Osteoblast (primary cell): ENCODE measurements around the gene GAD1. TPM values are rescaled to one million over a fixed set of nuclear protein-coding genes. Genes with fewer than 3 reads are reported as not detected.
A peak's percentile ranks its signal among the peaks of the same experiment; 100 is the strongest.

Experiments
- DNase-seq: peaks from one replicate; pipeline ENCODE4 v3.0.0; 2011; ENCODE audit warnings: low spot score, mixed read lengths; ENCODE audit not compliant: insufficient read length; ENCODE audit errors: missing footprints
- H2AFZ ChIP-seq: 2 replicates; pipeline ENCODE4 v1.6.0; 2011; ENCODE audit warnings: mild to moderate bottlenecking, low read length
- H3K27ac ChIP-seq: 2 replicates; pipeline ENCODE4 v1.5.1; 2011; ENCODE audit warnings: mild to moderate bottlenecking, low read depth, low read length, moderate library complexity
- H3K27me3 ChIP-seq: 2 replicates; pipeline ENCODE4 v1.6.0; 2012; ENCODE audit warnings: mild to moderate bottlenecking, control low read depth, inconsistent platforms, low read length, moderate library complexity; ENCODE audit not compliant: insufficient read depth
- H3K36me3 ChIP-seq: 2 replicates; pipeline ENCODE4 v1.5.1; 2011; ENCODE audit warnings: mild to moderate bottlenecking, low read length, control low read depth, moderate library complexity; ENCODE audit not compliant: insufficient read depth
- H3K4me1 ChIP-seq: 2 replicates; pipeline ENCODE4 v1.5.1; 2011; ENCODE audit warnings: mild to moderate bottlenecking, low read length, control low read depth, moderate library complexity; ENCODE audit not compliant: insufficient read depth
- H3K4me2 ChIP-seq: 2 replicates; pipeline ENCODE4 v1.6.0; 2011; ENCODE audit warnings: mild to moderate bottlenecking, low read length; ENCODE audit not compliant: insufficient read depth
- H3K4me3 ChIP-seq: fragments of 200-600 bp; sonication (generic); 3 replicates; pipeline ENCODE4 v1.5.1; 2012; ENCODE audit warnings: mild to moderate bottlenecking, low read length, inconsistent platforms; ENCODE audit not compliant: insufficient read depth
- H3K79me2 ChIP-seq: 2 replicates; pipeline ENCODE4 v1.6.0; 2012; ENCODE audit warnings: mild to moderate bottlenecking, low read length, control low read depth, inconsistent platforms; ENCODE audit not compliant: insufficient read depth
- H3K9me3 ChIP-seq: 2 replicates; pipeline ENCODE4 v1.5.1; 2011; ENCODE audit warnings: low read depth, low read length, control low read depth
- H4K20me1 ChIP-seq: 2 replicates; pipeline ENCODE4 v1.6.0; 2012; ENCODE audit warnings: mild to moderate bottlenecking, low read length, control low read depth; ENCODE audit not compliant: insufficient read depth
- CTCF ChIP-seq: IDR thresholded peaks from 2 replicates; pipeline ENCODE4 v1.5.1; 2011; ENCODE audit warnings: mild to moderate bottlenecking, low read depth, low read length, moderate library complexity; ENCODE audit errors: extremely low read depth
- total RNA-seq: library from RNA; depleted of rRNA; stranded (reverse); fragments of >200 nt; gene quantifications from 2 replicates; pipeline ENCODE4 v1.2.3, GENCODE V29; 2012

Gene GAD1
- total RNA-seq, 1 donor, result 0.36 TPM

DNA sequence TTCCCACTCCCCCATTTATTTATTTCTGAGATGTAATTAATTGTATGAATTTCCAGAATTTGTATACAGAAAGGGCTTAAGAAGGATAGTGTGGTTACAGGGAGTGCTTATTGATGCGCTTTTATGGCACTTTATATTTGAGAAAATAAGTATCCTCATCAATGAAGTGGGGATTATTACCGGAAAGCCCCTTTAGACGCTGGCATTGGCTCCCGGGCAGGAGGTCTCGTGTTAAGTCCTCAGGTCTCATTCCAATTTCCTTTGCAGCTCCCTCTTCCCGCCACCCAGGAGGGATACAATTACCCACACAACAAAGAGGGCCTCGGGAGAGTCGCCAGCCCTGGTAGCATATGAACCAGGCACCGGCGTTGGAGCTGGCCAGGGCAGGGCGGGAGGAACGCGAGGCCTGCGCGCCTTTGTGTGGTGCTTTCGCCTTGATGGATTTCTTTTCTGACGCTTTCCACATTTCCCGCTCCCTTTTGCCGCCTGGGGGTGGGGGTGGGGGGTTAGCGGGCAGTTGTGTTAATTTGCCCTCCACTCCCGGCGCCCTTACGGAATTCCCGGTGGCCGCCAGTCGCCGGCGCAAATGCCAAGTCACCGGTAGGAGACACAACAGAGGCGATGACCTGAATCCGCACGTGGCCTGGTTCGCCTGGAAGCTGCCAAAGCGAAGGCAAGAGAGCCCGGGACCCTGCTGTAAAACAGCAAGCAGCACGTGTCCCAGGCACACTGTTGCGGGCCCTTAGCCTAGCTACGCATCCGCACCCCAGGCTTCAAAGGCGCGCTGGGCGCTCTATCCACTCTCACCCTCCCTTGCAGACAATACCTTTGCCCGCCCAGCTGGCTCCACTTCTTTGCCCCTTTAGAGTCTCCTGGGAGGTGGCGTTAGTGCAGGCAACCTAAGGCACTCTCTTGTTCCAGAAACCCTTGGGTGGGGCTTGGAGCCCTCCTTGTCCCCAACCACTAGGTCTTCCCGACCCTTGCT, 3.3 kb downstream of the GAD1 start:
- no peak overlapping the region for H3K27ac ChIP-seq
- H3K4me2 ChIP-seq, result no peak overlapping the region
- no peaks in the 10 kb centered on the region for H3K4me1 ChIP-seq
- no peak overlapping the region for H3K4me3 ChIP-seq
- H3K9me3 ChIP-seq, result no peaks in the 10 kb centered on the region
- peak; percentile 76 for DNase-seq
- no peak overlapping the region for H2AFZ ChIP-seq
- H3K27me3 ChIP-seq, result peaks cover 98% of the 10 kb centered on the region
- no peak for TF ChIP-seq CTCF
- no peaks in the 10 kb centered on the region for H4K20me1 ChIP-seq
- no peaks in the 10 kb centered on the region for H3K79me2 ChIP-seq
- H3K36me3 ChIP-seq, result no peaks in the 10 kb centered on the region

- DNase-seq, result peak; percentile 90
- no peak overlapping the region for H3K27ac ChIP-seq
- no peak for TF ChIP-seq CTCF
Measured at GRCh38 chr2:170820757-170821530, 4.3 kb downstream of the GAD1 start.

GRCh38 chr2:170821531-170822289, 5.0 kb downstream of the GAD1 start:
- Histone ChIP-seq H2AFZ (no peak overlapping the region), H3K27ac (no peak overlapping the region), H3K4me2 (no peak overlapping the region), H3K27me3 (peaks cover 92% of the 10 kb centered on the region), H4K20me1 (no peaks in the 10 kb centered on the region), H3K36me3 (no peaks in the 10 kb centered on the region), H3K4me3 (no peak overlapping the region), H3K4me1 (no peaks in the 10 kb centered on the region), H3K9me3 (no peaks in the 10 kb centered on the region), H3K79me2 (no peaks in the 10 kb centered on the region)
- TF ChIP-seq CTCF, result no peak
- DNase-seq, result peak; percentile 85

More at GRCh38 chr2:170820757-170821530, 4.3 kb downstream of the GAD1 start:
- Histone ChIP-seq H3K36me3 (no peaks in the 10 kb centered on the region), H3K27me3 (peaks cover 96% of the 10 kb centered on the region), H3K9me3 (no peaks in the 10 kb centered on the region), H3K4me3 (peak overlapping the region; percentile 25), H3K79me2 (no peaks in the 10 kb centered on the region), H4K20me1 (no peaks in the 10 kb centered on the region), H3K4me2 (peak overlapping the region; percentile 55), H2AFZ (no peak overlapping the region), H3K4me1 (no peaks in the 10 kb centered on the region)
